Measurements from ENCODE around the gene ECE1.
"Not testable (repeated sequence)": the region's sequence is repeated elsewhere in the genome, so short reads cannot be mapped to it uniquely, and the experiment has no call there.

Gene ECE1

DNA sequence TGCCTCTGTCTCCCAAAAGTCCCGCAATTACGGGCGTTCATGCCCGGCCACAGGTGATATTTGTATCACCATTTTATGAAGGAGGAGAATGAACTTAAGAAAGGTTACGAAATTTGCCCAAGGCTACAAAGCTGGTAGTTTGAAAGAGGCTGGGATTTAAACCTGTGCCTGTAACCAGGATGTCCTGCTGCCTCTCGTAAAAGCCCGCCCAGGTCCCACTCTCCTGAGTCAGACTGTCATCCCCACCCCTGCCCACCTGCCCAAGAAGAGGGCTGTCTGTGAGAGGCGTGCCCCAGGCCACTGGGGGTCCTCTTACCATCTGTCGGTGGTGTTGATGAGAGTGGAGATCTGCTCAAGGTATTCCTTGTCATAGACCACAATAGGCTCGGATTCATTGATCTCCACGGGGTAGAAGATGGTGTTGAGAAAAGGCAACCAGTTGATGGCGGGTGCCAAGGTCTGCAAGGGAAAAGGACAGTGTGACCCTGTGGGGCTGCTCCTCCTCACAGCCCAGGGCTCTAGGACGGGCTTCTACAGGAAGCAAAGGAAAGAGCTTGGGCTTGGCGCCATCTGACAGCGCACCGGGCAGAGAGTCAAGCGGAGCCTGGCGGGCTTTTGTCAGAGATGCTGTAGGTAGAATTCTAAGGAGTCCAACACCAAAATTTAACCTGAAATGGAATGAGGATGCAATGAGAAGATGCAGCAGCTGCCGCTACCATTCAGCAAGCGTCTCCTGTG, 43.2 kb downstream of the ECE1 start:
- no peak for DNase-seq

DNA sequence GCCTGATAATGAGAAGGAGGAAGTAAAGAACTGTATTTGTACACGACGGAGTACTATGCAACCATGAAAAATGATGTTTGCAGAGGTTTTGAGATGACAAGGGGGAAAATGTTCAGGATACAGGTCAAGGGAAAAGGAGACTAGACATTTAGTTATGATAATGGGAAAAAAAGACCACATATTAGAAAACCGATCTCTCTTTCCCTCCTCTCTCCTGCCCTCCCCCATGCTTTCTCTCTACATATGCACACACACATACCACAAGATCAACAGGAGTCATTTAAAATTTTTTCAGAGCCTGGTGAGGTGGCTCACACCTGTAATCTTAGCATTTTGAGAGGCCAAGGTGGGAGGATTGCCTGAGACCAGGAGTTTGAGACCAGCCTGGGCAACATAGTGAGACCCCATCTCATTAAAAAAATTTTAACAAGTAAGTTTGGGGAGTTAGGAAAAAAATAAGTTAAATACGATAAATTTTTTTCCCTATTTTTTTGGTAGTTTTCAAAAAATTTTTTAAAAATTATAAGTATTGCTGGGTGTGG, 44.5 kb downstream of the ECE1 start:
- no peak for DNase-seq

DNA sequence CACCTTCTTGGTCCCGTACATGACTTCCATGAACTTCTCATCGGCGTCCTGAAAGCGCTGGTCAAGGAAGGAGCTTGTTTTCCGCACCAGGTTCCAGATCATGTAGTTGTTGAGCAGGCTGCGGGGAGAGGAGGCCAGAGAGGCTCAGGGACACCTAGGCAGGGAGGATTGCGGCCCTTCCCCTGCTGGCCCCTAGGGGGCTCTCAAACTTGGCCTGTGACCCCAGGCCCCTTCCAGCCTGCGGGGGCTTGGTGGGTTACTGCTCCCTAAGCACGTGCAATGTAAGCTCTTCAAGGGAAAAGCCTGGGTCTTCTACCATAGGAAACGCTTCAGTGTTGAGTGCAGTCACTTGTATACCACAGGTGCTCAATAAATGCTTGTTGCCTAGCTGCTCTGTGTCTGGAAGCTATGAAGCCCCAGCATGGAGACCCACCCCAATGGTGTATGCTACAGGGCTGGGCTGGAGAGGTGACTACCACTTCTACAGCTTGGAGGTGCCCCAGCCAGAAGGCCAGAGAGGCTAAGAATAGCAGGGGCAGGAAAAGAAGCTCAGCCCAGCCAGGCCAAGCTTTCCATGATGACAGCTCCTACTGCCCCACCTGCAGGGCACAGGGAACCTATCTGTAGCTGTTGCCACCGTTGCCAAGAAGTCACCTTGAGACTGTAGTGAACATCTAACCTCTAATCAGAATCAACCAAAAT, 45.1 kb downstream of the ECE1 start:
- peak; percentile 60 for DNase-seq

DNA sequence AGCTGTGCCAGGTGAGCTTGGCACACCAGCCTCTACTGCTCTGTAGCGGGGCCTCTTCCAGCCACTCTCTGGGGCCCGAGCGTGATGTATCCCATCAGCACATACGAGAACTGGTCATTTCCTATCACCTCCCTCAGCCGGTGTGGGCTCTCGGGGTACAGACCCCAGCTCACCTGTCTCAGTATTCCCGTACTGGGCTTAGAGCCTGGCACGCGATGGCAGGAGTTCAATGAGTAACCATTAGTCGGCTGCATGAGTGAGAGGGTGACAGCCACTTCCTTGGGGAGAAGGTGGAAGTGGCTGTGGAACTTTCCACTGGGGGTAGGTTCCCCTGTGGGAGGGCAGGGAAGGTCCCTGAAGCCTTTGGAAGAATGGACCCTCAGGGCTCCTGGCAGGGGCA, 46.1 kb downstream of the ECE1 start:
- no peak for DNase-seq

DNA sequence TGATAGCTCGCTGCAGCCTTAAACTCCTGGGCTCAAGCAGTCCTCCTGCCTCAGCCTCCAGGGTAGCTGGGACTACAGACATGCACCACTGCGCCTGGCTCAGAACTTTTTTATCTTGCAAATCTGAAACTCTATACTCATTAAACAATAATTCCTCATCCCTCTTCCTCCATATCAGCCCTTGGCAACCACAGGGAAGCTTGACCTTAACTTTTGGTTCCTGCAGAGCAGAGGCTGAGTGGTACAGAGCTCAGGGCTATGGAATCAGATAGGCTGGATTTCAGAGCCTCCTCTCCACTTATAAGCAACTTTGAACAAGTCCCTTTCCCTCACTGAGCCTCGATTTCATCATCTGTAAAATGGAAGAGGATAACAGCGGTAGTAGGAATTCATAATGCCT, 47.4 kb downstream of the ECE1 start:
- DNase-seq, result no peak

DNA sequence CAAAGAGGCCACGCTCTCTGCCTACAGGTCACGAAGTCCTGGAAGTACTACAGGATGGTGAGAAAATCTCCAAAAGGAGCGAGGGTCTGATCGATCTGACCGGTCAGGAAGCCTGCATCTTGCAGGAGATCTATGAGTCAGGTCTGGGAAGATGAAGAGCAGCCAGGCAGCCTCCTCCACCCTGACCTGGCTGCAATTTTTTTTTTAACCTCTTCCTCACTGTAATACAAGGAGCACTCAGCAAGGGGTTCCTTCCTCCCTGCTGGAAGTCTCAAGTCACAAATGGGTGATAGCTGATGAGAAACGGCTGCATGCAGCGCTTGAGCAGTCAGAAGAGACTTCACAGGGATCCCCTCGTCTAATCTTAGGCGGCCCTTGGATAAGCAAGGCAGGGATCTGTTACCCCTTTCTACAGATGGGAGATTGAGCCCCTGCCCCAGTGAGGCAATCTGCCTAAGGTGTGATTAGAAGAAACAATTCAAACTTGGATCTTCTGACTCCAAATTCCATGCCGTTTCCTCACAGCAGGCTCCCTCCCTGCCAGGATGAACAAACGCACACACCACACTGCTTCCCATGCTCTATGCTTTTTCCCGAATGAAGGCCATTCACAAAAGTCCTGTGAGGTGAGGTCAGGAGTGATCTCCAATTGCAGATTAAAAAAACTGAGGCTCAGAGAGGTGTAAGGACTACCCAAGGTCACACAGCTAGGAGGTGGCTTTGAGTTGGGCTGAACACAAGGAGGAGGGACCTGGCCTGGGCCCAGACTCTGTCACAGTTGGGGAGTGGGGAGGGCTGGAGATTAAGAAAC, 48.3 kb downstream of the ECE1 start:
- no peak for DNase-seq

DNA sequence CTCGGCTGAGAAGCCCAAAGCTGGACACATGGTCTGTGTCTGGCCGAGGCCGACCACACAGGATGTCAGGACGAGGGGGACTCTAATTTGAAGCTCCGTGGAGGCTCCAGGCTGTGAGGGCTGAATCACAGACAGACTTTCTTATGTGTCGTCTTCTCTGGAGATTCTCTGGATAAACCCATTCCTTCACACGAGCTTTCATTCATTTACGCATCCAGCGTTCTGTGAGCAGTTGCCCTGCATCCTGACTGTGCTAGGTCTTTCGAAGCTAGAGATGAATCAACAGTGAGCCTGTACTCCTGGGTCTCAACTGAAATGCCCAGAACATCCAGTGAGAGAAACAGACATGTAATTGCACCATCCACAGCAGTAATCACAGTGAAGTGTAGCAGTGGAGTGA, 49.6 kb downstream of the ECE1 start:
- no peak for DNase-seq

DNA sequence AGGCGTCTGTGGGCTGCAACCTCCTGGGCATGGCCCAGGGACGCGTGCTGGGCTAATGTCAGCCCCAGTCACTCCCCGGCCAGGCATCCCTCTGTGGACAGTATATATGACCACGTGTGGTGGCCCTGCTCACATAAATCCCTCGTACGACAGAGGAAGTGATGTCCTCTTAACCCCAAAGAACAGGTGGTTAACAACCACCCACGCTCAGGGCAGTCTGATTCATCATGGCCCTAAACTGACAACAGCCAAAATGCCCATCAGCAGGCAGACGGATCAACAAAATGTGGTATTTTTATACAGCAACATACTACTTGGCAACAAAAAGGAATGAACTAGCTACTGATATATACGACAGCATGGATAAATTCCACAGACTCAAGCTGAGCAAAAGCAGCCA, 51.0 kb downstream of the ECE1 start:
- no peak for DNase-seq

DNA sequence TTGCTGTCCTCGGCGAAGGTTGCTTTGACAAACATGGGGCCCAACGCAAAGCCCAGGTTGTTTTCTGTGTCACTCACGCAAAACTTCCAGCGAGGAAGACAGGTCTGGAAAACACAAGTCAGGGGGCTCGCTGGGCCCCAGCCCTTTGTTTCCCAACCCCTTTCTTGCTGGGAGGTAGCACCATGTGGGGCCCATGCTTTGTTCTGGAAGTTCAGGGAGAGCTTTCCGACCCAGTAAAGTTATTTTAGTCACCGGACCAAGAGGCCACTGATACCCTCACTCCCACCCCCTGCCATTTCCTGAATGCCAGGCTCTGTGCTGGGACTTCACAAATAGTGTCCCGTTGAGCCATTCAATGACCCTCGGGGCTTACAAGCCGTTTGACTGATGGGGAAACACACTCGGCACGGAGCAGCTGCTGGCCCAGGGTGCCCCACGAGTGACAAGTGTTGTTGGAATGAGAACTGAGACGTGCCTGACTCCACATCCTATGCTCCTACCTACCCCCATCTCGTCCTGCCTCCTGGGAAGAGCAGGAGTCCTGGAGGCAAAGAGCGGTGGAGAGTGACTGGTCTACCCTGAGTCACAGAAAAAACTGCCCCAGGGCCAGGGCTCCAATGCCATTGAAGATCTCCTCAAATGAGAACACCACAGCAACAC, 52.0 kb downstream of the ECE1 start:
- DNase-seq, result no peak

DNA sequence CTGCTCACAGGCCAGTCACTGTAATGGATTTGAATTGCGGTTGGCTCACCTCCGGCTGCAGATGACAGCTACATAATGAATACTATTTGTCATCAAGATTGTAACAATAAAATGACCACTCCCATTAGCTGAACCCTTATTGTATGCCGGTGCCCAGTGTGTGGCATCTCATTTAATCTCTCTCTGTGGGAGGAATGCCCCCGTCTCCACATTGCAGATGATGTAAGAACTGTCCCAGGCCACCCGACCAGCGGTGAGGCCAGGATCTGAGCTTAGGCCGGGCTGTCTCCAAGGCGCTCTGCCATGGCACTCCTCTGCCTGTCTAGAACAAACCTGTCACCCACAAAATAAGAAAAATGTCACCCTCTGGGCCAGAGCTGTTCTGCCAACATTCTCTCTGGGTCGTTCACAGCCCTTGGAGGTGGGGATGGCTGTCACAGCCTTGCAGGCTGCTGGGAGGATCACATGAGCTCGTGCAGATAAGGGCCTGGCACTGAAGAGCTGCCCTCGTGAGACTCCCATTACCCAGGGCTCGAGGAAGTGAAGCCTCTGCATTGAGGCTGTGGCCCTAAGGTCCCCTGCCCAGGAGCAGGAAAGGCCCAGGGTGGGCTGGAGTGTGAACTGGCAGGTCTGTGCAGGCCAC, 52.7 kb downstream of the ECE1 start:
- DNase-seq, result no peak

DNA sequence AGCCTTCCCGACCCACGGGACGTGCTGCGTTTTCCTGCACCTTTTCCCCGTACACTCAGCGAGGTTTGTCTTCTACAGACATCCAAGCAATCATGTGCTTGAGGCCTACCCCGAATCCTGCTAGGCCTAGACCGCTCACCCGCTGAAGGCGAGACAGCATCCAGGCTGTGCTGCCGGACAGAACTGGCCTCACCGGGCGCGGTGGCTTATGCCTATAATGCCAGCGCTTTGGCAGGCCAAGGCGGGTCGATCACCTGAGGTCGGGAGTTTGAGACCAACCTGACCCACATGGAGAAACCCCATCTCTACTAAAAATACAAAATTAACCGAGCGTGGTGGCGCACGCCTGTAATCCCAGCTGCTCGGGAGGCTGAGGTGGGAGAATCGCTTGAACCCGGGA, 54.1 kb downstream of the ECE1 start:
- DNase-seq, result no peak

DNA sequence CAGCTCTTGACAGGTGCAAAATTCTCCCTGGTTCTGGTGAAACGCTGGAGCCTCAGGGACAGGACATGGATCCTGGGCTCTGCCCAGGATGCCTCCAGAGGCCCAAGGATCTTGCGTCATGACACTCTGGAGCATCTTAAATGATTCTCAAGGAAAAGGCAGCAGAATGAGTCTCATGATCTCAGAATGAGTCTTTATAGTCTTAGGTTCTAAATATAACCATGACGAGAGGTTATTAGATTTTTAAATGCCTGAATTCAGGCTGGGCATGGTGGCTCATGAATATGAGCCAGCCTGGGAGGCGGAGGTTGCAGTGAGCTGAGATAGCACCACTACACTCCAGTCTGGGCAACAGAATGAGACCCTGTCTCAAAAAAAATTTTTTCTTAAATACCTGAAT, 55.5 kb downstream of the ECE1 start:
- DNase-seq, result no peak

DNA sequence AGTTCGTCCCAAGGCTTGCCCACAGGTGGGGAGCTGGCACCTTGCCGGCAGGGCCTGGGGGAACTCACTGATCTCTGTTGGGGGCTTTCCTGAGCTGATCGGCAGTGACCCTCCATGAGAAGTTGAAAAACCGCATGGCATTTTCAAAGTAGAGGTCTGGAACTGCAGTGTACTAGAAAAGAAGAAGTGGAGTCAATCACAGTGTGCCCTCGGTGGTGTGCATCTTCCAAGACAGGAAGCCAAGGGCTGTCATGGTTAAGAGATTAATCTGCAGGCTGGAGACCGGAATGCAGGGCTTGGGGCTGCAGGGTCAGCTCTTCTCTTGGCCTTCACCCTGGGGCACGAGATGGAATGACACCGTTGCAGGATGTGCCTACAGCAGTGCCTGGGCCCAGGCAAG, 56.8 kb downstream of the ECE1 start:
- no peak for DNase-seq

DNA sequence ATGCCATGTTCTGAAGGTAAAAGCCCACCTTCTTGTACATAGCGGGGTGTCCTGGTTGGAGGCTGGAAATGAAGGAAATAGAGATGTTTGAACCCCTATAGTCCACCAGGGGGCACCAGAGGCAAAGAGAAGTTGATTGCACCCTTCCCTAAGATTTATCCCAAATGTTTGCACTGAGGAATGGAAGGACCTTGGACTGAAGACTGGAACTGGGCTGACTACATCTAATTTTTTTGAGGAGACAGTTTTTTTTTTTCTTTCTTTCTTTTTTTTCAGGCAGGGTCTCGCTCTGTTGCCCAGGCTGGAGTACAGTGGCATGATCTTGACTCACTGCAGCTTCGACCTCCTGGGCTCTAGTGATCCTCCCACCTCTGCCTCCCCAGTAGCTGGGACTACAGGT, 58.2 kb downstream of the ECE1 start:
- no peak for DNase-seq

DNA sequence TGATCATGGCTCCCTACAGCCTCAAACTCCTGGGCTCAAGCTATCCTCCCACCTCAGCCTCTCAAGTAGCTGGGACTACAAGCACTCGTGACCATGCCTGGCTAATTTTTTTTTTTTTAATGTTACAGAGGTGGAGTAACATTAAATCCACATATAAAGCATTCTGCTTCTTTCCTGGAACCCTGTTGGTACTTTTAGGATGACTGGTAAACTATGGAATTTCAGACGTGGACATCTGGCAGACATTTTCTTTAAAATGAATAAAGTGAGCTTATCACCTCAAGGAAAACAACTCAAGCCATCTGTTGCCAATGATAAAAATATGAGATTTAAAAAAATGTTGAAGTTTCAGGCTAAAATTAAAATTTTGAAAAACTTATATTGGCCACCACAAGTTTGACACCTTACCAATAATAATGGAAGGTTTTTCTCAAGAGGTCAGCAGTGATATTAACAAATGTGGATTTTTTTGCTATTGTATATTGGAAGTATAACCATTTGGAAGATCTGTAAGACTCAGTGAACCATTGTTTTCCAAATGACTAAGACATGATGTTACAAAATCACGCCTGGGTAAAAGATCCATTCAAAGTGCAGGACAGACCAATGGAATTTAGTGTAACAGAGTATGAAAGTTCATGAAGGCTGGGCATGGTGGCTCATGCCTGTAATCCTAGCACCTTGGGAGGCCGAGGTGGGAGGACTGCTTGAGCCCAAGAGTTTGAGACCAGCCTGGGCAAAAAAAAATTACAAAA, 60.8 kb downstream of the ECE1 start:
- DNase-seq, result no peak

DNA sequence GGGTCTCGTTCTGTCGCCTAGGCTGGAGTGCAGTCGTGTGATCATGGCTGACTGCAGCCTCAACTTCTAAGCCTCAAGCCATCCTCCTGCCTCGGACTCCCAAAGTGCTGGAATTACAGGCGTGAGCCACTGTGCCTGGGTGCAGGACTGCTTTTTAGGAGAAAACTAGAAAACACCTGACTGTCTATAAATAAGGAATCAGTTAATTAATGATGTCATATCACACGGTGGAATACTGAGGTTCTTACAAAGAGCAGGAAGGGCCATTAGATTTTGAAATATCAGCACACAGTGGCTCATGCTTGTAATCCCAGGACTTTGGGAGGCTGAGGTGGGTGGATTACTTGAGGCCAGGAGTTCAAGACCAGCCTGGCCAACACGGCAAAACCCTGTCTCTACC, 62.0 kb downstream of the ECE1 start:
- not testable (repeated sequence) for DNase-seq

DNA sequence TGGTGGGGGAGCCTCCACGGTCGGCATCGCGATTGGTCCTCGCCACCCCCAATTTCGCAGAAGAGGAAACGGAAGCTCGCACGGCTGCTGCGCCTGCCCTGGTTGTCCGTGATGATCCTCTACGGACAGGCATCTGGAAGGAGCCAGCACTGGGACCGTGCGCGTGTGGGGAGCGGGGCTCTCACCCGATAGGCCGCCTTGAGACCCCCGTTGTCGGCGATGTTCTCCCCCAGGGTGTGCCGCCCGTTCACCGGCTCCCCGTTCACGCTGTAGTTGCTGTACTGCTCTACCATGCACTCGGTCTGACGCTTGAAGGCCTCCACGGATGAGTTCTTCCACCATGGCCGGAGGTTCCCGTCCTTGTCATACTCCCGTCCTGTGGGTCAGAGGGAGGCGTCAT, 65.2 kb downstream of the ECE1 start:
- DNase-seq, result no peak

DNA sequence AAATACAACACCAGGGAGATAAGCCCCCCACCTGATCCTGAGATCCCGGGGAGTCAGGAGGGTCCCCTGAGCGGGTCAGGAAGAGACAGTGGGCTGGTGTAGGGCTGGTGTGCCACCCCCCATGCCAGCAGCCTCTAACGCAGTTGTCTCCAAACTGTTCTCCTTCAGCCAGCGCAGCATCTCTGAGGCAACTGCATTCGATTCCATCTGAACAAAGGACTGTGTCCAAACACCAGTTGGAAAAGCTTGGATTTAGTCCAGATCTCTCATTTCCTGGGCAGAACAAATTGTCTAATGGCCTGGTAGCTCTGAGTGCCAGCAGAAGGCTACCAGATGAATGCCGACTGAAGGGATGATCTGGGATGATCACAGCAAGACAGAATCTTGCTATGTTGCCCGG, 69.4 kb downstream of the ECE1 start:
- no peak for DNase-seq

DNA sequence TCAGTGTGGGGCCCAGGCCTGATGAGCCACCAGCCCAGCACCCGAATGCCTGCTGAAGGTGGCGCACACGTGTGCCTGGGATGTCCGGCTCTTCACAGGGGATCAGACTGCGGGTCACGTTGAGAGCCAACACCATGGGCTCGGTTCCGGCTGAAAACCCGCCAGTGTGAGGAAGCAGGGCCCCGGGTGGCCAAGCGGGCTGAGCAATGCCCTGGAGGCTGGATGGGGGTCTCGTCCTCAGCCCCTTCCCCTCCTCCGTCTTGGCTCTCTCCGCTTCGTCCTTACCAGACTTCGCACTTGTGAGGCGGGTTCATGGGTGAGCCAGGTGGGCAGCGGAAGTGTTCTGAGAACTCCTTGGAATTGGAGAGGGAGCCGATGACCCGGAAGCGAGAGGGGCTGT, 70.6 kb downstream of the ECE1 start:
- DNase-seq, result no peak

DNA sequence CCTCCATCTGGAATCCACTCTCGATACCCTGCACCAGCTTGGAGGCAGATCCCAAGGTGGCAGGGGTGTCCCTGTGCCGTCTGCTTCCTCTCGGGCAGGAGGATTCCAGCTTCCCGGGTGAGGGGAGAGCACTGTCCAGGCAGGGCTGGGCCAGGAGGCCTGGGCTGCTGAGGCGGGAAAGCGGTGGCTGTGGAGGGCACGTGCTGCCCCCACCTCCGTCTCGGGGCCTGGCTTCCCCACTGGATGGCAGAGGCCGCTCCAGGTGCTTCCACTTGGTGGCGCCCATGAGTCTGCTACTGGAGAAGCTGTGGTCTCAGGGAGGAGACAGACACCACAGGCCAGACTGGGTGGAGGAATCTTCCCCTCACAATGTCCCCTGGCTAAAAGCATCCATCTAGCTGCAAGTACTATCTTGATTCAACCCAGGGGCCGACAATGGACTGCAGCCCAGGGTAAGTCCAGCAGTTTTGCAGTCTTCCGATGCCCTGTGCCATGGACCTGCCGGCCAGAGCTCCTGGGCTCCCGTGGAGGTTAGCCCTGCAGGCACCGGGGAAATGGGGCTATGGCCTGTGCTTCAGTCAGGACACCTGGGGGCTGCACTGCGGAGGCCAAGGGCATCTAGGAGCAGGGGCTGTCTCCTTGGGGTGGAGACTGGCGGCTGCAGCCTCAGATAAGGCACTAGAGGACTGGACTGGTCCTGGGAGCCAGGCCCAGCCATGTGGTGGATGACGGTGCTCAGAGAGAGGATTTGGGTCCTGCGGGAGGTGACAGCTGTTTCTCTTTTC, 72.3 kb downstream of the ECE1 start:
- DNase-seq, result peak; percentile 78
